ENCODE data around the gene AMBRA1.

The AMBRA1 gene

GRCh38 chr11:46387919-46388618 lies 205.8 kb downstream of the AMBRA1 start:
- no peak for TF ChIP-seq CEBPB (IDR thresholded peaks at IDR 0.05)
- no peak for TF ChIP-seq EP300 (IDR thresholded peaks at IDR 0.05; ENCODE audit: borderline replicate concordance)
- TF ChIP-seq TEAD4 (IDR thresholded peaks at IDR 0.05), result no peak
- TF ChIP-seq, protein P1, sequence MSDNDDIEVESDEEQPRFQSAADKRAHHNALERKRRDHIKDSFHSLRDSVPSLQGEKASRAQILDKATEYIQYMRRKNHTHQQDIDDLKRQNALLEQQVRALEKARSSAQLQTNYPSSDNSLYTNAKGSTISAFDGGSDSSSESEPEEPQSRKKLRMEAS (IDR thresholded peaks at IDR 0.05), result no peak
- TF ChIP-seq USF1 (IDR thresholded peaks at IDR 0.05), result no peak
- TF ChIP-seq YY1 (IDR thresholded peaks at IDR 0.05; ENCODE audit: low read depth), result no peak
- no peak for TF ChIP-seq RAD21 (IDR thresholded peaks at IDR 0.05; ENCODE audit: low read depth)
- no peak for TF ChIP-seq EGR1 (IDR thresholded peaks at IDR 0.05)

DNA sequence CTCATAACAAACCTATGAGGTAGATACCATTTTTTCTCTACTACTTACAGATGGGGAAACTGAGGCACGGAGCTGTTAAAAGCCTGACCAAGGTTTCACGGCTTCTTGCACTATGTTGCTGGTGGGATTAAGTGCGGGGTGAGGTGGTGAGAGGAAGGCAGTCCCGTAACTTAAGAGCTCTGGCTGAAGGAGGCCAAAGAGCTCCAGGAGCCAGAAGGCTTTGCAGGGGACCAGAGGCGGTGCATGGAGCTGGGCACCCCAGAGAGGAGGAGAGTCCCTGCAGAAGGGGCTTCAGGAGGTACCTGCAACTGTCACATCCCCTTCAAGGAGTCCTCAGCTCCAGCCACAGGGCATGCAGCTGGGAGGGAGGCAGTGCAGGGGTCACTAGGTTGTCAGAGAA lies 206.4 kb downstream of the AMBRA1 start:
- TF ChIP-seq ZBTB7A (IDR thresholded peaks at IDR 0.05; ENCODE audit: low read depth) (no peak), CREB1 (IDR thresholded peaks at IDR 0.05; ENCODE audit: low read depth) (no peak), EGR1 (IDR thresholded peaks at IDR 0.05) (no peak), USF1 (IDR thresholded peaks at IDR 0.05) (no peak), RAD21 (IDR thresholded peaks at IDR 0.05; ENCODE audit: low read depth) (no peak), FOXM1 (IDR thresholded peaks at IDR 0.05; ENCODE audit: borderline replicate concordance, low read depth) (no peak), TCF12 (IDR thresholded peaks at IDR 0.05; ENCODE audit: low read depth) (no peak), NFIC (IDR thresholded peaks at IDR 0.05) (no peak), CEBPB (IDR thresholded peaks at IDR 0.05) (no peak), YY1 (IDR thresholded peaks at IDR 0.05; ENCODE audit: low read depth) (no peak), TEAD4 (IDR thresholded peaks at IDR 0.05) (no peak), EP300 (IDR thresholded peaks at IDR 0.05; ENCODE audit: borderline replicate concordance) (no peak), TAF1 (IDR thresholded peaks at IDR 0.05; ENCODE audit: low read depth) (no peak)
- TF ChIP-seq, protein P2, sequence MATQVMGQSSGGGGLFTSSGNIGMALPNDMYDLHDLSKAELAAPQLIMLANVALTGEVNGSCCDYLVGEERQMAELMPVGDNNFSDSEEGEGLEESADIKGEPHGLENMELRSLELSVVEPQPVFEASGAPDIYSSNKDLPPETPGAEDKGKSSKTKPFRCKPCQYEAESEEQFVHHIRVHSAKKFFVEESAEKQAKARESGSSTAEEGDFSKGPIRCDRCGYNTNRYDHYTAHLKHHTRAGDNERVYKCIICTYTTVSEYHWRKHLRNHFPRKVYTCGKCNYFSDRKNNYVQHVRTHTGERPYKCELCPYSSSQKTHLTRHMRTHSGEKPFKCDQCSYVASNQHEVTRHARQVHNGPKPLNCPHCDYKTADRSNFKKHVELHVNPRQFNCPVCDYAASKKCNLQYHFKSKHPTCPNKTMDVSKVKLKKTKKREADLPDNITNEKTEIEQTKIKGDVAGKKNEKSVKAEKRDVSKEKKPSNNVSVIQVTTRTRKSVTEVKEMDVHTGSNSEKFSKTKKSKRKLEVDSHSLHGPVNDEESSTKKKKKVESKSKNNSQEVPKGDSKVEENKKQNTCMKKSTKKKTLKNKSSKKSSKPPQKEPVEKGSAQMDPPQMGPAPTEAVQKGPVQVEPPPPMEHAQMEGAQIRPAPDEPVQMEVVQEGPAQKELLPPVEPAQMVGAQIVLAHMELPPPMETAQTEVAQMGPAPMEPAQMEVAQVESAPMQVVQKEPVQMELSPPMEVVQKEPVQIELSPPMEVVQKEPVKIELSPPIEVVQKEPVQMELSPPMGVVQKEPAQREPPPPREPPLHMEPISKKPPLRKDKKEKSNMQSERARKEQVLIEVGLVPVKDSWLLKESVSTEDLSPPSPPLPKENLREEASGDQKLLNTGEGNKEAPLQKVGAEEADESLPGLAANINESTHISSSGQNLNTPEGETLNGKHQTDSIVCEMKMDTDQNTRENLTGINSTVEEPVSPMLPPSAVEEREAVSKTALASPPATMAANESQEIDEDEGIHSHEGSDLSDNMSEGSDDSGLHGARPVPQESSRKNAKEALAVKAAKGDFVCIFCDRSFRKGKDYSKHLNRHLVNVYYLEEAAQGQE (IDR thresholded peaks at IDR 0.05; ENCODE audit: low read depth), result no peak
- TF ChIP-seq, protein P1 (IDR thresholded peaks at IDR 0.05), result no peak

DNA sequence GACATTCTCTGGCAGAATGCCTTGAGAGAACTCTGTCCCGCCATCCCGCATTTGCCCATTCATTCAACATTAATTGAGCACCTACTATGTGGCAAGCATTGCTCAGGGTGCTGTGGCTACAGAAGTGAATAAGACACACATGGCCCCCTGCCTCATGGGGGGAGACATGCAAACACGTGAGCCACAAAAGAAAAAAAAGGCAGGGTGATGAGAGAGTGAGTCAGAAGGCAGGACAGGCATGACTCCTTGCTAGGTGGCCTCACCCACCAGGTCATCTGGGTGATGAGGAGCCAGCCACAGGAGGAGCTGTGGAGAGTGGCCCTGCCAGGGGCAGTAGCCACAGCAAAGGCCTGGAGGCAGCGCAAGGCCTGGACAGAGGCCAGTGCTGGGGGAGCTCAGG lies 207.1 kb downstream of the AMBRA1 start:
- TF ChIP-seq, protein P2 (IDR thresholded peaks at IDR 0.05; ENCODE audit: low read depth), result no peak
- TF ChIP-seq EP300 (IDR thresholded peaks at IDR 0.05; ENCODE audit: borderline replicate concordance) (no peak), TEAD4 (IDR thresholded peaks at IDR 0.05) (no peak), TCF12 (IDR thresholded peaks at IDR 0.05; ENCODE audit: low read depth) (no peak), TAF1 (IDR thresholded peaks at IDR 0.05; ENCODE audit: low read depth) (no peak), YY1 (IDR thresholded peaks at IDR 0.05; ENCODE audit: low read depth) (no peak), USF1 (IDR thresholded peaks at IDR 0.05) (no peak), CEBPB (IDR thresholded peaks at IDR 0.05) (no peak), FOXM1 (IDR thresholded peaks at IDR 0.05; ENCODE audit: borderline replicate concordance, low read depth) (no peak), CREB1 (IDR thresholded peaks at IDR 0.05; ENCODE audit: low read depth) (no peak), RAD21 (IDR thresholded peaks at IDR 0.05; ENCODE audit: low read depth) (no peak), EGR1 (IDR thresholded peaks at IDR 0.05) (no peak), NFIC (IDR thresholded peaks at IDR 0.05) (no peak), ZBTB7A (IDR thresholded peaks at IDR 0.05; ENCODE audit: low read depth) (no peak)
- TF ChIP-seq, protein P1 (IDR thresholded peaks at IDR 0.05), result no peak

GRCh38 chr11:46386005-46386578 lies 207.7 kb downstream of the AMBRA1 start:
- TF ChIP-seq FOXM1 (IDR thresholded peaks at IDR 0.05; ENCODE audit: borderline replicate concordance, low read depth), result no peak
- TF ChIP-seq ZBTB7A (IDR thresholded peaks at IDR 0.05; ENCODE audit: low read depth), result no peak
- no peak for TF ChIP-seq YY1 (IDR thresholded peaks at IDR 0.05; ENCODE audit: low read depth)
- no peak for TF ChIP-seq TAF1 (IDR thresholded peaks at IDR 0.05; ENCODE audit: low read depth)
- TF ChIP-seq USF1 (IDR thresholded peaks at IDR 0.05), result no peak
- TF ChIP-seq CREB1 (IDR thresholded peaks at IDR 0.05; ENCODE audit: low read depth), result no peak
- no peak for TF ChIP-seq RAD21 (IDR thresholded peaks at IDR 0.05; ENCODE audit: low read depth)
- TF ChIP-seq TCF12 (IDR thresholded peaks at IDR 0.05; ENCODE audit: low read depth), result no peak
- TF ChIP-seq EGR1 (IDR thresholded peaks at IDR 0.05), result no peak
- no peak for TF ChIP-seq TEAD4 (IDR thresholded peaks at IDR 0.05)

Data from Ishikawa (cell line).